NCI-H146 treated with DMSO at 0.1 percent for 48 hours (cell line): ENCODE results near the gene RPRD1B.

Experiments
- DNase-seq: peaks from one replicate; lab custom pipeline; 2025; ENCODE audit not compliant: unreplicated experiment; lab: John Stamatoyannopoulos, UW

The RPRD1B gene

GRCh38 chr20:38072898-38073297 is 39.4 kb downstream of the RPRD1B start:
- no peak for DNase-seq

GRCh38 chr20:38073307-38074071 is 39.9 kb downstream of the RPRD1B start:
- peak; percentile 32 for DNase-seq

- no peak for DNase-seq
These were observed 41.8 kb downstream of the RPRD1B start for GRCh38 chr20:38075161-38075998.

GRCh38 chr20:38076548-38076947 is 43.0 kb downstream of the RPRD1B start:
- DNase-seq, result no peak

- DNase-seq, result no peak
These were observed 44.5 kb downstream of the RPRD1B start for GRCh38 chr20:38078084-38078483.

- DNase-seq, result no peak
These were observed 45.8 kb downstream of the RPRD1B start for GRCh38 chr20:38079353-38079752.

GRCh38 chr20:38081575-38081974 is 48.0 kb downstream of the RPRD1B start:
- no peak for DNase-seq

GRCh38 chr20:38082894-38083293 is 49.3 kb downstream of the RPRD1B start:
- DNase-seq, result peak; percentile 40

GRCh38 chr20:38083338-38084048 is 49.9 kb downstream of the RPRD1B start:
- no peak for DNase-seq

GRCh38 chr20:38084425-38084951 is 50.9 kb downstream of the RPRD1B start:
- no peak for DNase-seq

GRCh38 chr20:38085026-38085425 is 51.5 kb downstream of the RPRD1B start:
- DNase-seq, result no peak

GRCh38 chr20:38089500-38089899 is 56.0 kb downstream of the RPRD1B start:
- no peak for DNase-seq

- DNase-seq, result no peak
These were observed 56.5 kb downstream of the RPRD1B start for GRCh38 chr20:38090061-38090460.

GRCh38 chr20:38091441-38092216 is 58.1 kb downstream of the RPRD1B start:
- DNase-seq, result no peak

GRCh38 chr20:38092260-38092857 is 58.8 kb downstream of the RPRD1B start:
- DNase-seq, result no peak

GRCh38 chr20:38092915-38093314 is 59.4 kb downstream of the RPRD1B start:
- no peak for DNase-seq

- DNase-seq, result no peak
These were observed 60.1 kb downstream of the RPRD1B start for GRCh38 chr20:38093641-38094077.

GRCh38 chr20:38094373-38094891 is 60.9 kb downstream of the RPRD1B start:
- DNase-seq, result no peak

GRCh38 chr20:38095017-38095686 is 61.6 kb downstream of the RPRD1B start:
- DNase-seq, result no peak
